GM19397 (cell line): ENCODE results near the gene ANKRD28.

Experiments
- ATAC-seq: cut with Tn5 transposase; IDR thresholded peaks from one replicate; pipeline ENCODE4 v1.9.1; 2021; ENCODE audit warnings: mild to moderate bottlenecking, moderate library complexity; ENCODE audit not compliant: unreplicated experiment

Gene ANKRD28

DNA sequence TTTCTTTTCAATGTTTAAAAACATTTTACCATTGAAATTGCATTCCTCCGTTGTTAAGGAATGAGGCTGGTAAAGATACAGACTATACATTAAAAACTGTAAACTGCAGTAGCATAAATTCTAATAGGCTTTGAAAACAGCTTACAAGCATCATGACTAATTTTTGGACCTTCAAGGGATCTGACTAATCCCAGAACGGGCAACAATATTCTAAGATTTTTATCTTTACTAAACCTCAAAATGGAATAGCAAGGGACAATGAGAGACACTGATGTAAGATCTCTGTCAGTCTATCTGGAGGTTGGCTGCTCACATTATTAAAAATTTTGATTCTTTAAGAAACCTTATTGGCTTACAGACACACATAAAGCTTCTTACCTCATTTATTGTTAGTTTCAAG is 121.5 kb downstream of the ANKRD28 start:
- no peak for ATAC-seq

DNA sequence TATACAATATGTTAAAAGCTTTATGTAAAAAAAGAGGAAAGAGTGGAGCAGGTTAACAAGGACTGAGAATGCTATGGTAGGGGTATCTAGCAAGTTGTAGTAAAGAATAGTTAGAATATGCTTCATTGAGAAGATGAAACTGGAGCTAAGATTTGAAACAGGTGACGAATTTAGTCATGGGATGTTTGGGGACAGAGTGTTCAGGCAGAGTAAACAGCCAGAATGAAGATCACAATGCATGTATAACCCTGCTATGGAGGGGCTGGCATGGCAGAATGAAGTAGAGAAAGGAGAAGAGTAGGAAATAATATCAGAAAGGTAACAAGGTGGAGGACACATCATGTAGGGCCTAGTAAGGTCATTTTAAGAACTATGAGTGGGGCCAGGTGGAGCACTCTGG is 124.2 kb downstream of the ANKRD28 start:
- no peak for ATAC-seq

DNA sequence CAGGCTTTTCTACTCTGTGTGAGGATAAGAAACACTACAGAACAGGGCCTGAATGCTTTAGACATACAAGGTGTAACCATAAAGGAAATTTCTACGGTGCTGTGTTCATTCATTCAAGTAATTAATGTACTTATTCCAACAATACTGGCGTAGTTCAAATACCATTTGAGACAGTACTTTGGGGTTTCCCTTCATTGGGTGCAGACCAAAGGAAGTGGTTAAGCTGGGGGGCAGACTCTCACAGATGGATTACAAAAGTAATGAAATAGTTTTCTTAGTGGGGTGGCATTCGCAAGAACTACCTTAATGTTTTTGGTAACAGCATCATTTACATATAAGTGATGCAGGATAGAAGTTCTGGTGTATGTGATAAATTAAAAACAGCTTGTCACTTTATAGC is 130.3 kb downstream of the ANKRD28 start:
- ATAC-seq = no peak

- ATAC-seq = no peak
Observed at GRCh38 chr3:15666277-15666676, 131.5 kb downstream of the ANKRD28 start.

GRCh38 chr3:15665510-15666150 is 132.1 kb downstream of the ANKRD28 start:
- no peak for ATAC-seq

- no peak for ATAC-seq
Observed at GRCh38 chr3:15664144-15664543, 133.6 kb downstream of the ANKRD28 start.

DNA sequence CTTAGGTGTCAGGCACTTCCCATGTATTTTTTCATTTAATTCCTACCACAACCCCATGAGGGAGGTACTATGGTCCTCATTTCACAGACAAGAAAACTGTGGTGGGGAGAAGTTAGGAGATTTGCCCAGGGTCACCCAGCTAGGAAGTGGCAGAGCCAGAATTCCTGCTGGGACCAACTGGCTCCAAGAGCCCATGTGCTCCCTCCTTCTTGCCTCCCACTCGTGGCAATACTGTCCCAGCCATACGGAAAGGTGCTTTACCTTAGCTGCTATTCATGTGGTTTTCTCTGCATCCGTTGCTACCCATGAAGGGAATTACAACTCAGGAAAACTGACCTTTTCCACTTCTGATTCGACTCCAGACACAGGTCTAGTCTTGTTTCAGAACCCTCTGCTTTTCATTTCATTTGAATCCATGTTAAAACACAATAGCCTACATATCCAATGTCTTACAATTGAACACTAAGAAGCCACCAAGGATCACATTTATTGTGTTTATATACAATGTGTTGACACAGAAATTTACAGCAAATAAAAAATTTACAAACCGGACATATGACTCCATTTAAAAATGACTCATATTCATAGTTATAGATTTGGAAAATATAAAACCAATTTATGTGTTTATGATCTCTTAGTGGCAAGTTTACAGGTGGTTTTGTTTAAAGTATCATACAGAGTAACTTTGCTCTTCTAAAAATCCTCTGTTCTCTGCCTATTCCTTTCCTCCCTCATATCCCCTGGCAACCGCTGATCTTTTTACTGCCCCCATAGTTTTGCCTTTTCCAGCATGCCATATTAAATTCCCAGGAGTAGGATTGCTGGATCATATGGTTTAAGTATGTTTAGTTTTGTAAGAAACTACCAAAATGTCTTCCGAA is 137.5 kb downstream of the ANKRD28 start:
- no peak for ATAC-seq

DNA sequence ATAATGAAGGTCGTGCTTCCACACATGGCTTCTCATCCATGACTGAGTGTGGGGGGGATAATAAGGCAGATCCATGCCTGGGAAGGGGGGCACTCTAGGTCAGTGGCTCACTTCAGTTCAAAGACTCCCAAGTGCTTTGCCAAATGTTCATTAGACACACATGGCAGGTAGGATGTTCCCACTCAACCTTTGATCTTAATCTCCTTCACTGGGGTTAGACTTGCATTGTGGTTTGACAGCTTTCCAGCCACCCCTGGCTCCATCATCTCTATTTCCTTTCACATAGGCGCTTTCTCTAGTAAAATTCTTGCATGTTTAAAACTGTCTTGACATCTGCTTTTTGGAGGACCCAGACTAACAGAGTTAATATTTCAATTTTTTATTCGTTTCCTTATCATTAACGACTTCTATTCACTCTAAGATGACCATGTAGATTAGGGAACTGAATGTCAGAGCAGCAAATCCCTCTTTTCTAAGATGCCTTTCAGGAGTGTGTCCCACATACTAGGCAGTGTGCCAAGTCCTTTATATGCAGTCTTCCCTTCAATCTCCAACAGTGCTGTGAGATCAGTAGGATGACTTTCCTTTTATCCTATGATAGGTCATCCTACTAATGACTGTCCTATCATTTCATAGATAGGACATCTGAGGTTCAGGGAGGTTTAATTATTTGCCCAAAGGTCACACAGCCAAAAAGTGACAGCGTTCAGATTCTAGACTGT is 138.4 kb downstream of the ANKRD28 start:
- ATAC-seq = no peak

DNA sequence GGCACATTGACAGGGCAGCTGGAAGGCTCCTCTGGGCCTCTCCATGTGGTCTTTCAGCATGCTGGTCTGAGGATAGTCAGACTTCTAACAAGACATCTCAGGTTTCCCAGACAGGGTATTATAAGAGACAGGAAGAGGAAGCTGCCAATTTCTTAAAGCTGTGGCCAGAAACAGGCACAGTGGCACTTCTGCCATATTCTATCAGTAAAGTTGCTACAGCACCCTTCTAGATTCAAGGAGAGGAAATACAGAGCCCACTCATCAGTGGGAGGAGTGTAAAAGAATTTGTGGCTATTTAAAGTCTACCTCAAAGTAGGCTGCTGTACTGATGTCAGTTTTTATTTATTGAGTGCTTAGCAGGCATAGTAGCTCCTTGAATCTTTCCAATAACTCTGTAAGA is 140.8 kb downstream of the ANKRD28 start:
- no peak for ATAC-seq

GRCh38 chr3:15656342-15656741 is 141.4 kb downstream of the ANKRD28 start:
- no peak for ATAC-seq

DNA sequence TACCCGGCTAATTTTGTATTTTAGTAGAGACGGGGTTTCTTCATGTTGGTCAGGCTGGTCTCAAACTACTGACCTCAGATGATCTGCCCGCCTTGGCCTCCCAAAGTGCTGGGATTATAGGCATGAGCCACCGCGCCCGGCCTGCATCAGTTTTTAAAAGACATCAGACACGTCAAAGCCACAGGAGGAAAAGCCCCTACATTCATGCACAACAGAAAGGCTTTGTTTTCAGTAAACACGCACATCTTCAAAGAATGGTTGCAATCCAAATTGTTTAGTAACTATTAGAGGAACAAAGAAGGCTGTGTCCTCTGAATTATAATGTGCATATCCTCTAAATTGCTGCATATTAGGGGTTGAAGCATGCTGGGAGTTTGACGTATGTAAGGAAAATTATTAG is 142.9 kb downstream of the ANKRD28 start:
- no peak for ATAC-seq

DNA sequence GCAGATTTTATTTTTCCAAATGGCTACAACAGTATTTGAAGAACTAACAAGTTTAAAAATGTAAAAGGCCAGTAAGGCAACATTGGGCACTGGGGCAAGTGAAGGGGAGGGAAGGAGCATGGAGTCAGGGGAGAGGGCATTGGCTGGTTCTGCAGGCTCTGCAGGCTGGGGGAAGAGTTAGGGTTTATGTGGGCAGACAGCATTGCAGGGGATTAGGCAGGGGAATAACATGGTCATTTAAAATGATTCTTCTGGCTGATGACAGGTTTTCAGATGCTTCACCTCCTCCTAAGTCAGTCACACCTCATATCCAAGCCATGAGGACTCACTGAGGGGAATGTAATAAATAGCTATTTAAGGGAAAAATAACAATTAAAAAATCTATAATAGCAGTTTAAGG is 143.7 kb downstream of the ANKRD28 start:
- no peak for ATAC-seq

DNA sequence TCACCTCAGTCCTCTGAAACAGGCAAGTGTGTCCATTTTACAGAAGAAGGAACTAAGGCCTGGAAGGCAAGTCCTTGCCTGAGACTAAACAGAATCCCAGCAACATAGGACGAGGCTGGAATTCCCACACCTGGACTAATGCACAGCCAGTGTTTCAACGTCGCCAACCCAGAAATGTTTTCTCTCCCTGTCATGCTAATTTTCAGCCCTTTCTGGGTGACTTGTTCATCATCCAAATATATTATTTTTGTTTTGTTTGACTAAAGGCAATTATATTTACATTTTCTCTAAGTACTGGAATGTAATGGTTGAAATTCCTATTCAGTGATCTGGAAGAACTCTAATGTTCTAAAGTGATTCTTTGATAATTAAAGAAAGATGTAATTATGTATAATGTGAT is 144.5 kb downstream of the ANKRD28 start:
- ATAC-seq = no peak

- ATAC-seq = no peak
Observed at GRCh38 chr3:15651396-15651795, 146.4 kb downstream of the ANKRD28 start.

- ATAC-seq = no peak
Observed at GRCh38 chr3:15649858-15650257, 147.9 kb downstream of the ANKRD28 start.

DNA sequence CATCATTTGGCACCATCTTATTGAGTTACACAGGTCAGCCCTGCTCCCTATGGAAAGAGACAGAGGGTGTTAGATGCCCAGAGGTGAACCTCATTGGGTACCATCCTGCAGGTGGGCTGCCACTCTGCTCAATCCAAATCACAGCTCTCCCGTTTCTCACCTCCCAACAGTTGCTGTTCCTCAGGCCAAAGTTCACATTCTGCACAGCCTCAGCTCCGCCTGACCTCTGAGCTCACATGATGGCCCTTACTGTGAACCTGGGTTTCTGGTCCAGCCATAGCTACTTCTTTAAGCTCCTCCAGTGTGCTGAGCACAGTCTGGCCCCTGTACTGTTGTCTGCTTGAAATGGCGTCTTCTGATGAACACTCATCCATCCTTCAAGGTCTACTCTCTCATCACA is 148.4 kb downstream of the ANKRD28 start:
- ATAC-seq = no peak

GRCh38 chr3:15647611-15648167 is 150.1 kb downstream of the ANKRD28 start:
- peak; percentile 88 for ATAC-seq

GRCh38 chr3:15646851-15647511 is 150.8 kb downstream of the ANKRD28 start:
- no peak for ATAC-seq

GRCh38 chr3:15645740-15646501 is 151.9 kb downstream of the ANKRD28 start:
- no peak for ATAC-seq

GRCh38 chr3:15645246-15645645 is 152.5 kb downstream of the ANKRD28 start:
- no peak for ATAC-seq
